ENCODE results near the gene TPK1. TPM values are rescaled to one million over a fixed set of nuclear protein-coding genes. Genes with fewer than 3 reads are reported as not detected.
"Not testable (repeated sequence)": the region's sequence is repeated elsewhere in the genome, so short reads cannot be mapped to it uniquely, and the experiment has no call there.

Gene TPK1
- polyA plus RNA-seq, 12 donors = 3.2 to 12.8 (median 3.8) TPM; not detected in 1

DNA sequence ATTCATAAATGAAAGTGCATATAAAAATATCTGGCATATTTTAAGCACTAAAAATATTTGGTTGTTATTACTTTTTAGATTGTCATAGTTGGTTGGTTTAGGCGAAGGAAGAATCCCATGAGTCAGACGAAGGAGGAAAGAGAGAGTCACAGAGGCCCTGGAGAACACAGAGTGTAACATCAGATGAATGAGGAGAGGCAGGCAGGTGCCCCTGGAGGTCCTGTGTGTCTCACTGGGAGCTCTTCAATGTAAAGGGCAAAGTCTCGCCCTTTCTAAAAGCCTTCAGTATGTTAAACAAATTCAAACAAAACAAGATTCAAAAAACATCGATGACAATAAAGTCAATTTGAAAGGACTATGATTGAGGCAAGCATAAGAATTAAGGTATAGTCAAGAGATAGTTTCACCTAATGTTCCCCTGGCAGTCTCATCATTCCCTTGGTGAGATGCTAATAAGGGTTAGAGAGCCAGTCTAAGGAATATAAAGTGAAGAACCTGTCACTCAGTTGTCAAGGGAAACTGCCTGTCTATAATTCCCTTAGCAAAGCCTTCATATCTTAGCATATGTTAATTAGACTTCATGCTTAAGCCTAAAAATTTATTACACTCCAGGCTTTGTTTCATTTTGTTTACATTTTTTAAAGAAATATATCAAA lies 194.3 kb downstream of the TPK1 start:
- DNase-seq = no peak

DNA sequence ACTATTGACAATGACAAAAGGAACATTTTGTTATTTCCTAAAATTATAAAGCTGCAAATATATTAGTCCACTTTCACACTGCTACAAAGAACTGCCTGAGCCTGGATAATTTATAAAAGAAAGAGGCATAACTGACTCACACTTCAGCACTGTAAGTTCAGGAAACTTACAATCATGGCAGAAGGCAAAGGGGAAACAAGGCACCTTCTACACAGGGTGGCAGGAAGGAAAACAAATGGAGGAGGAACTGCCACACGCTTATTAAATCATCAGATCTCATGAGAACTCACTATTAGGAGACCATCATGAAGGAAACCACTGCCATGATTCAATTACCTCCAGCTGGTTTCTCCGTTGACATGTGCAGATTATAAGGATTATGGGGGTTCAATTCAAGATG lies 203.1 kb downstream of the TPK1 start:
- no peak for DNase-seq

DNA sequence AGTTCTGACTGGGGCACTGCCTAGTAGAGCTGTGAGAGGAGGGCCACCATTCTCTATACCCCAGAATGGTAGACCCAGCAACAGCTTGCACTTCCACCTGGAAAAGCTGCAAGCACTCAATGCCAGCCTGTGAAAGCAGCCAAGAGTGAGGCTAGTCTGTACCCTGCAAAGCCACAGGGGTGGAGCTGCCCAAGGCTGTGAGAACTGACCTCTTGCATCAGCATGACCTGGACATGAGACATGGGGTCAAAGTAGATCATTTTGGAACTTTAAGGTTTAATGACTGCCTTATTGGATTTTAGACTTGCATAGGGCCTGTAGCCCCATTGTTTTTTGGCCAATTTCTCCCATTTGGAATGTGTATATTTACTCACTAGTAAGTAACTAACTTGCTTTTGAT lies 206.3 kb downstream of the TPK1 start:
- DNase-seq = no peak

DNA sequence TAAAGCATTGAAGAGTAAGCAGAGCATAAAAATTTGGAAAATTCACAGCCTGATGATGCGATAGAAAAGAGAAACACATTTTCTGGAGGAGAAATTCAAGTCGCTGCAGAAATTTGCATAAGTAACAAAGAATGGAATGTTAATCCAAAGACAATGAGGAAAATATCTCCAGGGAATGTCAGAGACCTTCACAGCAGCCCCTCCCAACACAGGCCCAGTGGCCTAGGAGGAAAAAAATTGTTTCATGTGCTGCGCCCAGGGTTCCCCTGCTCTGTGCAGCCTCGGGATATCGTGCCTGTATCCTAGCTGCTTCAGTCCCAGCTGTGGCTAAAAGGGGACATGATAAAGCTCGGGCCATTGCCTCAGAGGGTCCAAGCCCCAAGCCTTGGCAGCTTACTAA lies 206.8 kb downstream of the TPK1 start:
- no peak for DNase-seq

DNA sequence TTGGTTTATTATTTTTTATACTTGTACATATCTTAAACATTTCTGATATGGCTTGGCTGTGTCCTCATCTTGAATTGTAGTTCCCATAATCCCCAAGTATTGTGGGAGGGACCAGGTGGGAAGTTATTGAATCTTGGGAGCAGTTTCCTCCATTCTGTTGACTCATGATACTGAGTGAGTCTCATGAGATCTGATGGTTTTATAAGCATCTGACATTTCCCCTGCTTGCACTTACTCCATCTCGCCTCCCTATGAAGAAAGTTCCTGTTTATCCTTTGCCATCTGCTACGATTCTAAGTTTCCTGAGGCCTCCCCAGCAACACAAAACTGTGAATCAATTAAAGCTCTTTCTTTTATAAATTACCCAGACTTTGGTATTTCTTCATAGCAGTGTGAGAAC lies 207.7 kb downstream of the TPK1 start:
- no peak for DNase-seq

DNA sequence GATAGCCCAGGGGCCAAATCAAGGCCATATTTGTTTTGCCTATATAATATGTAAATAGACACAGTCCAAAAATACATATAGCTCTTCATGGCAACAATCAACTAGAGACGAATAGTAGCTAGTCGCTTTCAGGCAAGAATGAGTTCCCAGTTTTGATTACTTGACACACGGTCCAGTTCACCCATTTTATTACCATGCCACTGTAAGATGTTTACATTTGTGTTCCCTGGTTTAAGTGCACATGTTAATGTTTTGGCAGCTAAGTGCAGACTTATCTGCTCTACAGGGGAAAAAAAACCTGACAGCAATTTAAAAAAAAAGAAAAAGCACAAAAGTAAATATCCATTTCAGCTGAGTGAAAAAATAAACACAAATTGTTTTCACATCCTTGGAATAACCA lies 213.1 kb downstream of the TPK1 start:
- DNase-seq = no peak

DNA sequence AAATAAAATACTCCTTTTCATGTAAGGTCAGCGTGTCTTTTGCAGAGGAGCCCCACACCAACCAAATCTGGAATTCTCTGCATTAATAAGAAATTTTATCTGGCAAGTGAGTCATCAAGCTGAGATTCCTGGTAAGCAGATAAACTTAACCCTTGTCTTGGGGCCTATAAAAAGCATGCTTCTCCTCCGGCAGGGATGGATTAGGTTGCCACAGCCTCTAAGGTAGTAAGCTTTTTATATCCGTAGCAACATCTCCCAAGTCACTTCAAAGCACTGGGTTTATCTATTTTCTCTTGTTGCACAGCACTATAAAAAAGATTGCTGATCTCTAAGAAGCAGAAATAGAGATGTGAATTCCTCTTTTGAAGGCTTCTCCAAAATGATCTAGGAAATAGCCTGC lies 229.6 kb downstream of the TPK1 start:
- no peak for DNase-seq

DNA sequence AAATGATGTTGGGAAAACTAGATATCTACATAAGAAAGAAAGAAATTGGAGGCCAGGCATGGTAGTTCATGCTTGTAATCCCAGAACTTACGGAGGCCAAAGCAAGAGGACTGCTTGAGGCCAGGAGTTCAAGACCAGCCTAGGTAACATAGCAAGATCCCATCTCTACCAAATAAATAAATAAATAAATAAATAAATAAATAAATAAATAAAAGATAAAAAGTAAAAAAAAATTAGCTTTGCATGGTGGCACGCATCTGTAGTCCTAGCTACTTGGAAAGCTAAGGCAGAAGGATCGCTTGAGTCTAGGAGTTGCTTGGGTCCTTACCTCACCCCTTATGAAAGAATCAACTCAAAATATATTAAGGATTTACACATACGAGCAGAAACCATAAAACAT lies 238.9 kb downstream of the TPK1 start:
- DNase-seq = no peak

DNA sequence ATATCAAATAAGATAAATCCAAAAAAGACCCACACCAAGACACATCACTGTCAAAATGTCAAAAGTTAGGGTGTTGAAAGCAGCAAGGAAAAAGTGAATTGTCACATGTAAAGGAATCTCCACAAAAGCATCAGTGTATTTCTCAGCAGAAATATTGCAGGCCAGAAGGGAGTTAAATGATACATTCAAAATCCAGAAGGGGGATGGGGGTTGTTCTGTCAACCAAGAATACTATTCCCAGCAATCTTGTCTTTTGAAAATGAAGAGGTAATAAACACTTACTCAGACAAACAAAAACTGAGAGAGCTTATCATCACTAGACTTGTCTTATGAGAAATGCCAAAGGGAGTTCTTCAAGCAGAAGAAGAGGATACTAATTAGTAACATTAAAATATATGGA lies 241.3 kb downstream of the TPK1 start:
- no peak for DNase-seq

DNA sequence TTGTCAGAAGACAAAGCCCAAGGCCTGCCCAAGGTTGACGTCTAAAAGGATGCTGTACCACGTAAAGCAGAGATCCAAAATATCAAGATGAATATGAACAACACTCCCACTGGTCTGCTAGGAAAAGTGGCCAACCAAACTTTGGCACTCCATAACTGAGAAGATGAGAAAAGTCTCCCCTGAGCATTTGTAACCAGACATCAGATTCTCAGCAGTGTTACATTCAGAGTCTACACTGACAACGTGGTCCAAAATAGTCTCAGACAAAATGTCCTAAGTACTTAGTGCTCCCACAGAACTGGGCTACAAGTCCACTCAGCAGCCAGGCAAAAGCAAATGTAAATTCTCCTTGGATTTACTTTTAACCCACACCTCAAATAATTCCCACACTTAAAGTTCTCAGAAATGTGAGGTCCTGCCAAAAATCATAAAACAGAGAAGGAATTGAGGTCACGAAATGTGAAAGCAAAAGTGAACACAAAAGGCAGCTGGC lies 247.2 kb downstream of the TPK1 start:
- DNase-seq = peak; percentile 52

DNA sequence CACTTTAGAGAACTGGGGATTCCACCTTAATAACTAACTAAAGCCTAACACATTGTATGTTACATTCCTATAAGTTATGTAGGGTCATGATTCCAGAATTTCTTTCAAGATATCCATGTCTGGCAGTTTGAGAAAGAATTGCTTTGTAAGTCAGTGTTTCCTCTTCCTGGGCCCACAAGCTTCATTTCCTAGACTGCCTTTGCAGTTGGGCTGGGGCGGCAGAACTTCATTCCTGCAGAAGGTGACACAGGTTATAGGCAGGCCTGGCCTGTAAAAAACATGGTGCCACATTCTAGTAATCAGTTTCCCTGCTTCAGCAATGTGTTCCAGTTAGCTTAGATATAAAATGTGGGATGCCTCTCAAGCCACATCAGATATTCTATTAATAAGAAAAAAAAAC lies 248.2 kb downstream of the TPK1 start:
- DNase-seq = no peak

DNA sequence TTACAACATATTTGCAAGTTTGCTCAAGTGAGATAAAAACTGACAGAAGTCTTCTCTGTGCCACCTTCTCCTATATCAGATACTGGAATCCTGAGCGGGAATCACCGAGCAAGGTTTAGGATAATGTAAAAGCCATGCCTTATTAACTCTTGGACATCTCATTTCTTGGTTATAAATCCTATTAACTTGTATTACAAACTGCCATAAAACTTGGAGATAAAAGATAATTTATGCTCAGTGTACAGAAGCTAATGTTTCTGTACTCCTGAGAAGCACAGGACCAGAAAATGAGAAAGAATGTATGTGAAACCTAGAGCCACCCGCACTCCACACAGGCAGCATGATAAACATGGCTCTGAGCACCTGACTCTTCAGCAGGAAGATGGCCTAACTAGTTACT lies 251.1 kb downstream of the TPK1 start:
- DNase-seq = no peak

DNA sequence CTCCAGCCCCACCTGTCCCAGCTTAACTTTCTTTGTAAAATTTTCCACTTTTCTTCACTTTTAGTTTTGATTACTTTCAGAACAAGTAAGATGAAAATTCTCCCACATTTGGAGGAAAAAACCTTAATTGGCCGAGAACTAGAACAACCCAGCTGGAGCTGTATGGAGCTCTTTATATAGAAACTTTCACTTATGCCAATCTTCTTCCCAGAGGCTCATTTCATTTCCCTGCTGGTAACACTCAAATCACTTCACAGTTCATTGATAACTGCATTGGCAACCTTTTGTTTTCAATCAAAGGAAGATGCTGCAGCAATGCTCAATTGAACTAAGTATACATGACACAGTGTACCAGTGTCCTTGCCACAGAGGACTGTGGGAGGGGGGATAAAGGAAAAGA lies 256.2 kb downstream of the TPK1 start:
- no peak for DNase-seq

DNA sequence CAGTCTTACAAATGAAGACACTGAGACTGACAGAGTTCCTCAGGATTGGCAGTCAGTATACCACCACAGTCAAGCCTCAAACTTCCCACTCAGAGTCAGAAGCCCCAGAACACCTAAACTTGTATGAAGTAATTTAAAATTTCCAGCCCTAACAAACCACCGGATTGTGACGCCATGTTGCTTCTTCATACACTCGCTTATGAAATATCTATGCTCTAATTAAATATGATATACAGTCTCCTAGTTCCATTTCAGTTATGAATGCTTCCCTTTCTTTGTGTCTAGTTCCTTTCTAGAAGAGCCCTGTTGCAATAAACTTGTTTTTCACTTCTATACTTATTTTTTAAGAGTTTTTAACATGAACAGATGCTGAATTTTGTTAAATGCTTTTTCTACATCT lies 260.4 kb downstream of the TPK1 start:
- DNase-seq = no peak

DNA sequence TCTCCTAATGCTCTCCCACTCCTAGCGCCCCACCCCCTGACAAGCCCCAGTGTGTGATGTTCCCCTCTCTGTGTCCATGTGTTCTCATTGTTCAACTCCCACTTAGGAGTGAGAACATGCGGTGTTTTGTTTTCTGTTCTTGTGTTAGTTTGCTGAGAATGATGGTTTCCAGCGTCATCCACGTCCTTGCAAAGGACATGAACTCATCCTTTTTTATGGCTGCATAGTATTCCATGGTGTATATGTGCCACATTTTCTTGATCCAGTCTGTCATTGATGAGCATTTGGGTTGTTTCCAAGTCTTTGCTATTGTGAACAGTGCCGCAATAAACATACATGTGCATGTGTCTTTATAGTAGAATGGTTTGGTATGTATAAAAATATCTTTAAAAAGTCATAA lies 261.1 kb downstream of the TPK1 start:
- DNase-seq = not testable (repeated sequence)

DNA sequence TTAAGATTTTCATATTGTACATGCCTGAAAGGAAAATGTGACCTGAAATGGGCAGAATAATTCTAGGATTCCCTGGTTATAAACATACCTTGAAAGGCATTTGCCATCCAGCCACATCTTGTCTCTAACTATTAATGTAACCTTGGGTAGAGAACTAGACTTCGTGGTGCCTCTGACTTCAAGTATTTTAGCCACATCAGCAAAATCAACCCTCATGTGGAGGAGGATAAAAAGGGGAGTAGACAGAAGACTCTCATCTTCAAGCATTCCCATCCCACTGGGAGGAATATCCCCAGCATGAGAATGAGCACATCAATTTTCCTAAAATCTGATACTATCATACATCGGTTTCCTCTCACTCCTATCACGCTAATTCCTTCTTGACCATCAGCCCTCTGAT lies 267.6 kb downstream of the TPK1 start:
- no peak for DNase-seq

DNA sequence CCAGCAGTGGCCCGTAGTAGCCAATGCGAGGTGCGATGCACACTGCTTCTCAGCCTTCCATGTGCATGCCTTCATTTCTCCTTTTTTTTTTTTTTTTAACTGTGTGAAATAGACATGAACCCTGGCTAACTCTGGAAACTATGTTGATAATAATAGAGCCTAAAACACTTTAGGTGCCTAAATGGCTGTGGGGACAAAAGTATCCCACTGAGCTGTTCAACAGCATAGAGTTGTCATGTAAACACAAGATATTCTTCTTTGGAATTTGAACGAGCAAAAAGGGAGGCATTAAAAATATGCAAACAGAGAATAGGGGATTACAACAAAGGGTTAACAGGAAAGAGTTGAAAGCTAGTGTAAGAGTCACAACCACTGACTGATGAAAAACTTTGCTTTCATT lies 270.3 kb downstream of the TPK1 start:
- no peak for DNase-seq

DNA sequence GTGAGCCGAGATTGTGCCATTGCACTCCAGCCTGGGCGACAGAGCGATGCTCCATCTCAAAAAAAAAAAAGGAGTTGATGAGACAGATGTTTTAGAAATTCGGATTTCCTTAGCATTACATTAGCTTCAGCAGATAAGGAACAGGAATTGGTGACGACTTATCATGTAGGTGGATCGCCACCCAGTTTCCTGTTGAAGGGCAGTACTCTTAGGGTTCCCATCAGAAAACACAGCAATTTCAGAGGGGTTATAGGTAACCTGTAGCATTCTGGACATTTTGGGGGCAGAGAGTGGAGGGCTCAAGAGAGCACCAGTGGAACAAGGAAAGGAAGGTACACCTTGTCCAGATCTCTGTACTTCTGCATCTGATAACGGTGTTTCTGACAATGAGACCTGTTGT lies 286.0 kb downstream of the TPK1 start:
- DNase-seq = no peak

DNA sequence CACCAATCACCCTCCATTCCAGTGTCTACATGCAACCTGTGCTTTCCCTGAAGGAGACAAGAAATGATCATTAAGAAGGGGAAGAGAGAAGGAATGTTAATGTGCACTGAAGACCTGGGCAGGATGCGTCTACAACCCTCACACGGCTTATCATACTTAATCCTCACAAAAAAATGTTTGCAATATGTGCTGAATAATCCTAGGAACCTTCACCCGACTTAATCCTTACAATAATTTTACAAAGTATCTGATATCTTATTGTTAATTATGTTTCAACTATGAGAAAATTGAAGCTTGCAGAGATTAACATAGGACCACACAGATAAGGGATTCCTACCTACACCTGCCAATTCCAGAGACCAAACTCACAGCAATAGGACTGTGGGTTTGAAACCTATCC lies 287.3 kb downstream of the TPK1 start:
- DNase-seq = no peak

DNA sequence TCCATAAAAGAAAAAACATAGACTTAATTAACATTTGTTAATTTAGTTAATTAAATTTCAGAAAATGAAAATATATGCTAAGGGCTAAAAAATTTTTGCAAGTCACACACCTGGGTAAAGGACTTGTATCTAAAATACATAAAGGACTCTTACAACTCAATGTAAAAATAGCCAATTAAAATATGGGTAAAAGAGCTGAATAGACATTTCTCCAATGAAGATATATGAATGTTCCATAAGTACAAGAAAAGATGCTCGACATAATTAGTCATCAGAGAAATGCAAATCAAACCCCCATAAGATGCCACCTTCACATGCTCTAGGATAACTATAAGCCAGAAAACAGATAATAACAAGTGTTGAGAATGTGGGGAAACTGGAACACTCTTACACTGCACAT lies 288.0 kb downstream of the TPK1 start:
- DNase-seq = no peak

DNA sequence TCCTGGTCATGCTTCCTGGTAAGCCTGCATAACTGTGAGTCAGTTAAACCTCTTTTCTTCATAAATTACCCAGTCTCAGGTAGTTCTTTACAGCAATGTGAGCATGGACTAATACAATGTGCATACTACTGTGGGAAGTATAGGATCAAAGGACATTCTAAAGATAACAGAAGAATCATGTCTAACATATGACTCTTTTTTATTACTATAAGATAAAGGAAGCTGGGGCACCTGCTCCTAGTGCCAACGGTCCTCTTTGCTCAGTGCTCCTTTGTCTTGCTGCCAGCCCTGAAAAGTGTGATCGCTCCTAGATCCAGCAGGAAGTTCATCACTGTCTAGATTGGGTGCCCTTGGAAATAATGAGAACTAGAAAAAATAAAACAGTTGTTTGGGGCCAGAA lies 289.1 kb downstream of the TPK1 start:
- no peak for DNase-seq

DNA sequence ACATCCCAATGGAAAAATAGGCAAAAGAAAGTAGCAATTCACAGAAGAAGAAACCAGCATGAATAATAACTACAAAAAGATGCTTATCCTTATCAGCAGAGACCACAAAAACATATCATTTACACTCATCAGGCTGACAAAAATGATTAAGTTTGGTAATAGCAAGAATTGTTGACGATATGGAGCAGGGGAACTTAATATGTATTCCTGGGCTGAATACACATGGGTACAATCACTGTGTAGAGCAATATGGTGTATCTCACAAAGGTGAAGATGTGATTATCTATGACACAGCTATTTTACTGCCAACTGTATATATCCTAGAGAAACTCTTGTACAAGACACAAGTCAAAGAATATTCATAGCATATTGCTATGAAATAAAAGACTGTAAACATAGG lies 290.5 kb downstream of the TPK1 start:
- no peak for DNase-seq

DNA sequence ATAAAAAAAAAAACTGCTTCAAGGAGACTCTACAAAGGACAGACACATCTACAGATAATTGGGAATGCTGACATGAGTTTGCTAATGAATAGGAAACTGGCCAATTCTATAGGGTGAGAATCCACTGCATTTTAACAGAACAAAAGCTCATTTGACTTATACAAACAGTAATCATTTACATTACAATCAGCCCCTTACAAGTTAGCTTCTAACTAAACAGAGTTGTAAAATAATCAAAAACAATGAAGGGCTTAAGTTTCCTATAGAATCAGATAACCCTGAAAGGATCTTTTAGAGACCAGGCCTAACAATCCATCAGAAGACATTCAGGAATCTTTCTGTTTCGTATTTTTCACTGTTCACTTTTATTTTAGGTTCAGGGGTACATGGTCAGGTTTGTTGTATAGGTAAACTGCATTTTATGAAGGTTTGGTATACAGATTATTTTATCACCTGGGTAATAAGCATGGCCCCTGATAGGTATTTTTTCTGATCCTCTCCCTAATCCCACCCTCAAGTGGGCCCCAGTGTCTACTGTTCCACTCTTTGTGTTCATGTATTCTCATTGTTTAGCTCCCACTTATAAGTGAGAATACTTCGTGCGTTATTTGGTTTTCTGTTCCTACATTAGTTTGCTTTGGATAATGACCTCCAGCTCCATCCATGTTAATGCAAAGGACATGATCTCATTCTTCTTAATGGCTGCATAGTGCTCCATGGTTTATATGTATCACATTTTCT lies 301.0 kb downstream of the TPK1 start:
- DNase-seq = no peak

DNA sequence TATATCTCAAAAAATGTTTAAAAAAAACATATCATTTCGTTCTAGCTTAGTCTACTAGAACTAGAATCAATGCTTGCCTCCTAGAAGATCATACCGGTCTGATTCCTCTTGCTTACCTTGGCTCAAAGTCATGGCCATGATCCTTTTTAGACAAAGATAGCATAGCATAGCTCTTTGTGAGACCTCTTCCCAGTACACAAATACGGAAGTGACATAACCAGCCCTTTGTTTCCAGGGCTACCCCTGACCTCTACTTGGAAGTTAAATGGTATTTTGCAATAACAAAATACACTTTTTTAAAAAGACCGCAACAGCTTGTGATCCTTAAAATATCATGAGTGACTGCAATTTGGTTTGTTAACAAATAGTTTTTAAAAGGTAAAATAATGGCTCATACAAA lies 301.7 kb downstream of the TPK1 start:
- DNase-seq = no peak

All from muscle of arm (tissue), 12 donors.